SHP77 treated with DMSO at 0.1 percent for 48 hours (cell line): ENCODE data around the gene ZBTB33.

ENCODE experiments used
- DNase-seq: peaks from one replicate; lab custom pipeline; 2025; lab: John Stamatoyannopoulos, UW

ZBTB33 gene

GRCh38 chrX:120262859-120263708 lies 12.5 kb downstream of the ZBTB33 start:
- no peak for DNase-seq

DNA sequence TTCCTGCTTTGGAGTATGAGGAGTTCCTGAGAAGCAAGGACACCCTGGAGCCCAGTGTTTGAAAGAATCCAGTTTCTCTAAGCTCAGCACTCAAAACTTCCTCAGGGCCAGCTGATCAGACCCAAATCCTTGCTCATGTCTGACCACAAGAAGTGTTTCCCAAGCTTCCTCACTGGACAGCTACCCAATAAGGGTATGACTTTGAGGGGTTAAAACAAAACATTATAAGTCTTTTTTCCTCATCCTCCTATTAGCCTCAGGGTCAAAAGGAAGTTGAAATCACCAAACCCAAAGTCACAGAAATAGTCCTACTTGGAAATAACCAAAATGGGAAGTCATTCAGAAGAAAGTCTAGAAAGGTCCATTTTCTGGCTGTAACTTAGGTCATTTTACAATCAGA lies 13.7 kb downstream of the ZBTB33 start:
- no peak for DNase-seq

DNA sequence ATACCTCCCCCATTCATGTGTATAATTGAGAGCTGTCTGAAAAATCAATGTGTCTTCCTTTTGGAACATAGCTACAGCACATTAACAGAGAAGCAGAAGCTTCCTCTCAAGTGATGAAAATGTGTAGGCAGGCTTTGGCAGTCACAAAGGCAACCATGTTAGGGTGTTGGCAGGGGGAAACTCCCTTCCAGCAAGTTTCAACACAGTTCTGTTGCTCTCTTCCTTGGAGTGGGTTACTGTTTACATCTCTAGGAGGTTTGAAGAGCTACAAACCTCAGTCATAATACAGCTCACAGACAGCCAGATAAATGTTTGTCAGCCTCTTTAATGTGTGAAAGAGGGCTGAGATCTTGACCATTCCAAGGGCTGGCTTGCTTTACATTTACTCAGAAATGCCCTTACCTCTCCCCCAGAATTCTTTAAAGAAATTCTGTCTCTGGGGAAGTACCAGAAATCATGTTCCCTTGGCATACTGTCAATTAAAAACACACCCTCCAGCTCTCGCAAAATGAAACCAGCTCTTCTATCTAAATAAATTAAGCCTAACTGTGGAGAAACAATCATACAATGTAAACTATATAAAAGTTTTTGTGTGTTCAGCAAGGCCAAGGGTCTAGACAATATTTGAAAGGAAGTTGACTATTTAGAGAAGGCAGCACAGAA lies 18.9 kb downstream of the ZBTB33 start:
- DNase-seq, result no peak

DNA sequence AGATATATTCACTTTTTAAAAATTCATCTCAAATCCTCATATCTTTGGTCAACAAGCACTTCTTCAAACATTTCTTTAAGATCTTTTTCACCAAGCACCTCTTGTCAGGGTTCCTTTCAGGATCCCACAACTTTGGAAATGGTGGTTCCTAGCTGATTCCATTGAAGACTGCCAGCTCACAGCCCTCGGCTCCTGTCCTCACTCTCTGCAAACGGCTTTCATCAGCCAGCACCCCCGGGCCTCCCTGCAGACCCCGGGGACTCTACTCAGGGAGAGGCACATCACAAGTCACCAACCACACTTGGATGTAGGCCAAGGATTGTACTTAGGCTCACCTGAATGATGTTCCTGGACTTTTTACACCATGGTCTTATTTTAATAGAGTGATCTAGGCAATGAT lies 20.0 kb downstream of the ZBTB33 start:
- DNase-seq, result no peak

- no peak for DNase-seq
Observed at GRCh38 chrX:120271218-120271617, 20.6 kb downstream of the ZBTB33 start.

DNA sequence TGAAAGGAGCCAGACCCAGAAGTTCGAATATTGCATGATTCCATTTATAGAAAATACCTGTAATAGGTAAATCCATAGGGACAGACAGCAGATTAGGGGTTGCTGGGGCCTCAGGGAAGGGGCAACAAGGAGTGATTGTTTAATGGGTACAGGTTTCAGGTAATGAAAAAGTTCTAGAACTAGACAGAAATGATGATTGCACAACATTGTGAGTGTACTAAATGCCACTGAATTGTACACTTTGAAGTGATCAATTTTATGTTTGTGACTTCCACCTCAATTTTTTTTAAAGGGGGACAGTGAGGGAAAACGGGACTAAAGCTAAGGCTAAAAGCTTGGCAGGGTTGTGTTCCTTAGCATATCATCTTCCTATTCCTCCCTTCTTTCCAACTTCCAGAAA lies 23.5 kb downstream of the ZBTB33 start:
- no peak for DNase-seq

- DNase-seq, result no peak
Observed at GRCh38 chrX:120274958-120275357, 24.3 kb downstream of the ZBTB33 start.

- DNase-seq, result no peak
Observed at GRCh38 chrX:120281021-120281624, 30.5 kb downstream of the ZBTB33 start.

DNA sequence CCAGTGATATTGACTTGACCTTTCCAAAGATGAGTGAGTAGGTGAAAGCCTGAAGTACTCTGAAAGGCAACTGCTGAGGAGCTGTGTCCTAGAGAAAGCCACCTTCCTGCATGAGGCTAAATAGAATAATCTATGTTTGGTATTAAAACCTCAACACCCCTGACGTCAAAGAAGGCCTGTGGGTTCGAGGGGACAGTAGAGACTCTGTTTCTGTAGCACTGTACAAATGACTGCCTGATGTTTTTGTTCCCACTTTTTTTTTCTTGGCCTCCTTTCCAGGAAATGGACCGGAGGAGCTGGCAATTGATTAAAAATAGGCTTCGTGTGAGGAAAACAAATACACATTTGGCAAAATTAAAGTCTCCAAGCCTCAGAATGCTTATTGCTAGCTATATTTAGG lies 31.1 kb downstream of the ZBTB33 start:
- DNase-seq, result no peak

DNA sequence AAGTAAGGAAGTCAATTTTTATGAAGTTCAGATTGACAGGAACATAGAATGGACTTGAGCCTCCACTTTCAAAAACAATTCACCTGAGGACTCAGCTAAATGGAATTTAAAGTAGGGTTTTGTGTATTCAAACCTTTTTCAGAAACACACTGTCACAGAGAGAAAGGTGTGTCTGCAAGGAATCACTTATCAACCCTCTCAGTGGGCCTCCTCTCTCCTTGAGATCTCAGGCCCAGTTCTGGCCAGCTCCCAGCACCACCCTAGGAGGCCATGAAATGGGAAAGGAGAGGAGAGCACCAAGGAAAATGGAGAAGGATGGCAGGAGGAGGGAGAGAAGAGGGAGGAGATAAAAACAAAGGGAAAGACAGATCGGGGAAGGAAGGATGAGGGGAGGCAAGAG lies 32.1 kb downstream of the ZBTB33 start:
- no peak for DNase-seq

GRCh38 chrX:120286733-120287512 lies 36.3 kb downstream of the ZBTB33 start:
- no peak for DNase-seq

DNA sequence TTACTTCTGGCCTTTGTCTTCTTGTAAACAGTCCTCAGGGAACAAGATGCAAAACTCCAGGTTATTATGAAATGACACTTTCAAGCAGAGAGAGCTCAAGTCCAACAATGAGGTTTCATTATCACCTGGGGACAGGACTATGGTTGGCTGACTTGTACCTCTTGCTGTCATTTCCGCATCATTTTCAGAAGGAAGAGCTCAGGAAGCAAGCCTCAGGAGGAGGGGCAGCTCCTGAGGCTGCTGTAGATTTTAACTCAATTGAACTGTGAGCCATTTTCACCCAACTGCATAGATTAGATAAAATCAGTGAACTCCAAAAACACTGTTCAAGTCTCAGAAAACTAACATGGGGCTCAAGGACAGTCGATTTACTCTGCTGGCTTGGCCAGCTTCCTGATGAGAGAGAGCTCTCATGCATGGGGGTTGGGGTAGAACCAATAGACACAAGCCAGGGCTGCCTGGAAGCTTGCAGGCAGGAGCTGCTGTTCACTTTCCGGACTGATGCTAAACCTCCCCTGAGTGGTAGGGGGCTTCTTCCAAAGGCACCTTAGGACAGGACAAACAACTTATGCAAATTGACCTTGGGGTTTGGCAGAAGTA lies 37.0 kb downstream of the ZBTB33 start:
- no peak for DNase-seq

DNA sequence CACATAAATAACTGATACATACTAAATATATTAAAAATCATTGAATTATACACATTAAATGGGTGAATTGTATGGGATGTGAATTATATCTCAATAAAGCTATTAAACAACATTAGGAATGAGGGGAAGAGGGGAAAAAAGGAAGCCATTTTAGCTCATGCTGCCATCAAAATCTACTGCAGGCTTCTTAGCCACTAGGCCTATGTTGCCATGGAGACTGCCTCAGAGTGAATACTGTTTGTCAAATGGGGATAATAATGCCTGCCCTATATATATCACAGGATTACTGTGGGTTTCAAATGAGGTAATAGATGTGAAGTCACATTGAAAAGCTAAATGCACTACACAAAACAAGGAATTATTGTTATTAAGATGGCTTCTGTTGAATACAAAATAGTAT lies 39.5 kb downstream of the ZBTB33 start:
- no peak for DNase-seq

GRCh38 chrX:120291211-120291610 lies 40.6 kb downstream of the ZBTB33 start:
- DNase-seq, result no peak

DNA sequence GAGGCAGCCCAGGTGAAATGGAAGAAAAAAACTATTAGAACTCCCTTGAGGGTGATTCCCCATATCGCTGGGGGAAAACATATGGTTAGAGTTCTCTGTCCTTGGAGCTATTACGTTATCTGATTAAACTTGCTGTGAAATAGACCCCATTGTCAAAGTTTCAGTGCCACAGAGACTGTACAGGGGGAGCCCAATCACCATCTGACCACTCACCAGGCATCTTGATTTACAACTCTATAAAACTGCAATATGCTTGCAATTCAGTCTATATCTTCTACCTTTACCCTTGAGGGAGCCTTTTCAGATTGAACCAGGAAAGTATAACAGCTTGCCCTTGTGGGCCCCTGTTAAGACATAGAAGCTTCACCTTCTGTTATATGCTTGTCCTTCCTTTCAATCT lies 42.4 kb downstream of the ZBTB33 start:
- DNase-seq, result no peak

DNA sequence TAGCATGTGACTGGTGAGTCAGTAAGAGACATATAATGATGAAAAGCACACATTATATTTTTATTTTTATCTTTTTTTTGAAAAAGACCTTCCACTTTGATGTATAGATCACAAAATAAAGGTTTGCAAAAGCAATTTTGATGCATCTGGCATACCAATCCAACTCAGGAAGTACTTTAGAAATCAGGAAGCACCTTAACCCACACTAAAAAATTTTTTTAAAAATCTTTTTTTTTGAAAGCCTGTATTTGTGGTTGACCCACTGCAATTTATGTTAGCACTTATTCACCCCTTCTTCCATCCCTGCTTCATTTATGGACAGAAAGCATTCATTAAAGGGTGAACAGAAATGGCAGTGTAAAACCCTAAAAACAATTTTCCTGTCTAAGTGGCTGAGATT lies 44.0 kb downstream of the ZBTB33 start:
- no peak for DNase-seq

GRCh38 chrX:120297923-120298322 lies 47.3 kb downstream of the ZBTB33 start:
- no peak for DNase-seq

- no peak for DNase-seq
Observed at GRCh38 chrX:120299928-120300327, 49.3 kb downstream of the ZBTB33 start.

- DNase-seq, result no peak
Observed at GRCh38 chrX:120301497-120301896, 50.9 kb downstream of the ZBTB33 start.

DNA sequence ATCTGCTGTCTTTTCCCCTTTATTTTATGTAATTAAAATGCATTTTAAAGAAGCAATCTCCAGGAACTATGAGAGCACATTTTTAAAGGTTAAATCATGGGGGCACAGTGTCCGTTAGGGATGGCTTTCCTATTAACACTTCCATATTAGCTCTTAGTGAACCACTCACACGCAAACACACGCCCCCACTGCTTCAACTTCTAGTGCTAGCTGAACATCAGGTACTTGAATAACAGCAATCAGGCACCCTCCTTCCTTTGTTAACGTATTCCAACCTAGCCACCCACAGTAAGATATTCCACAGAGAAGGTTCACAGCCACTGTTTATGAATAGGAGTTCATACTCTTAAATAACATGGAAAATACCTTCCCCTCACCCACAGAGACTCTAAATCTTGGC lies 51.3 kb downstream of the ZBTB33 start:
- DNase-seq, result no peak

DNA sequence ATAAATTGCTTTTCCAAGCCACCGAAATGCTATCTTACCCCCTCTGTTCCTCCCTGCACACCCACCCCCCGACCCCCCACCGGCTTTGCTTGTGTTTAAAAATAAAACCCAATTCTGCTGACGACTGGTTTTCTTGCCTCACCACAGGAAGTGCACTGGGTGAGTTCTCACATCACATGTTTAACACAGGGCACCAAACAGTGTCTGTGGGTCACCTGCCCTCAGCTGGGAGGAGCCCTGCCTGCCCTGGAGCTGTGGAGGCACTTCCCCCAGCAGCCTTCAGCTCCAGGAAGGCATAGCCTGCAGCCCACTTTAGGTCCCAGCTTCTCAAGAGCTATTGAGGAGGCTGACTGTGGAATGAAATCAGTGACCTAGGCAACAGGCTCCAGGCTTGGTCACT lies 51.8 kb downstream of the ZBTB33 start:
- no peak for DNase-seq

DNA sequence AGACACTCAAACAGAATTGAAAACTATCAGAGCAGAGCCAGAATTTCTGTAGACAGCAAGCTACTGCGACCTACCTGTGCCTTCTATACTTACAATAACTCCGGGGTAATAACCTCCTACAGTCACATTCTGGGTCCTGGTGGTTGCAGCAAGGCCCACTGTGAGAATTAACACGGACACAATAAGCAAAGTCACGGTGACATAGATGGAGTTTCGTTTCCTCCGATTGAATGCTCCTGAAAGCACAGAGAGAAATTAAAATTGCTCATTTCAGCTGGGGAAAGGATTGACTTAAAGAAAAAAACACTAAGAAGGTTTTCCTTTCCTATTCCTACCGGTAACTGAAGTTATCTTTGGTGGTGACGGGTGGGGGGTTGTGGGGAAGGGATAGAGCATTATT lies 53.6 kb downstream of the ZBTB33 start:
- DNase-seq, result no peak
